ENCODE results near the gene MTCL1. TPM values are rescaled to one million over a fixed set of nuclear protein-coding genes. Genes with fewer than 3 reads are reported as not detected.

MTCL1 gene
- total and polyA plus RNA-seq, 9 of the 15 experiments (the other 6 are each of a cell fraction or from before 2014, with no cell fraction given): 0.21 to 7.4 (median 3.7) TPM

DNA sequence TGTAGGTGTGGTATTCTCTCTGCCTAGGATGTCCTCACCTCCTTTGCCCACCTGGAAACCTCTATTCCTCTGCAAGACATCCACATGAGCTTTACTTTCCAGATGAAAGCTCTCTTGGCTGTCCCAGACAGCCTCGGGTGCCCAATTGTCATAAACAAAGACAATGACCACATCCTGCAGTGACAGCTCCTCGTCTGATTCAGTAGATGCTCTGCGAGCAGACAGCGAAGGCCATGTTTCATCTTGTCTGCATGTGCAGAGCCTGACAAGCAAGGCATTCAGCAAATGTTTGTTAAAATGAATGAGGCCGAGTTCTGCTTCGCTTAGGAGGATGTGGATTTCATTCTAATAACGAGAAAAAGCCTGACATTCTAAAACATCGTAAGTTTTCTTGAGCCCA, 150.9 kb downstream of the MTCL1 start:
- H3K79me2 ChIP-seq (ENCODE audit: control insufficient read depth, insufficient read depth, low read length): no peaks in the 10 kb centered on the region
- no TSS peak for BruUV-seq (replicated peaks)
- H3K4me2 ChIP-seq (ENCODE audit: insufficient read depth, low read length): no peak overlapping the region
- ChIA-PET CTCF (ENCODE audit: low intra/inter-chr PET ratio) (no interaction called here), POLR2A (interaction anchor here (0.7 kb wide), 1 partner anchor 10 kb away, joined by 4 read pairs; no protein-coding TSS in a partner anchor)
- TF ChIP-seq TAL1 (IDR thresholded peaks at IDR 0.05) (no peak), ZNF274 (IDR thresholded peaks at IDR 0.05; ENCODE audit: borderline replicate concordance, low read depth, low read length) (no peak), RBM34 (IDR thresholded peaks at IDR 0.05; ENCODE audit: borderline replicate concordance, insufficient read depth, low read length) (no peak), ZNF445 (CRISPR knock-in tag; IDR thresholded peaks at IDR 0.05; ENCODE audit: low read depth) (no peak), KDM2B (CRISPR knock-in tag; IDR thresholded peaks at IDR 0.05) (no peak), SUPT5H (IDR thresholded peaks at IDR 0.05) (no peak), NONO (IDR thresholded peaks at IDR 0.05; ENCODE audit: low read depth in 2 of 2, low read length in 1 of 2) (no peak), PHF21A (IDR thresholded peaks at IDR 0.05; ENCODE audit: borderline replicate concordance, low read depth) (no peak), ILF3 (IDR thresholded peaks at IDR 0.05; ENCODE audit: borderline replicate concordance) (no peak), SIN3B (IDR thresholded peaks at IDR 0.05; ENCODE audit: low read depth) (no peak)
- TF ChIP-seq, protein P1, sequence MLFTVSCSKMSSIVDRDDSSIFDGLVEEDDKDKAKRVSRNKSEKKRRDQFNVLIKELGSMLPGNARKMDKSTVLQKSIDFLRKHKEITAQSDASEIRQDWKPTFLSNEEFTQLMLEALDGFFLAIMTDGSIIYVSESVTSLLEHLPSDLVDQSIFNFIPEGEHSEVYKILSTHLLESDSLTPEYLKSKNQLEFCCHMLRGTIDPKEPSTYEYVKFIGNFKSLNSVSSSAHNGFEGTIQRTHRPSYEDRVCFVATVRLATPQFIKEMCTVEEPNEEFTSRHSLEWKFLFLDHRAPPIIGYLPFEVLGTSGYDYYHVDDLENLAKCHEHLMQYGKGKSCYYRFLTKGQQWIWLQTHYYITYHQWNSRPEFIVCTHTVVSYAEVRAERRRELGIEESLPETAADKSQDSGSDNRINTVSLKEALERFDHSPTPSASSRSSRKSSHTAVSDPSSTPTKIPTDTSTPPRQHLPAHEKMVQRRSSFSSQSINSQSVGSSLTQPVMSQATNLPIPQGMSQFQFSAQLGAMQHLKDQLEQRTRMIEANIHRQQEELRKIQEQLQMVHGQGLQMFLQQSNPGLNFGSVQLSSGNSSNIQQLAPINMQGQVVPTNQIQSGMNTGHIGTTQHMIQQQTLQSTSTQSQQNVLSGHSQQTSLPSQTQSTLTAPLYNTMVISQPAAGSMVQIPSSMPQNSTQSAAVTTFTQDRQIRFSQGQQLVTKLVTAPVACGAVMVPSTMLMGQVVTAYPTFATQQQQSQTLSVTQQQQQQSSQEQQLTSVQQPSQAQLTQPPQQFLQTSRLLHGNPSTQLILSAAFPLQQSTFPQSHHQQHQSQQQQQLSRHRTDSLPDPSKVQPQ (CRISPR knock-in tag; IDR thresholded peaks at IDR 0.05; ENCODE audit: borderline replicate concordance): no peak
- TF ChIP-seq, protein P2, sequence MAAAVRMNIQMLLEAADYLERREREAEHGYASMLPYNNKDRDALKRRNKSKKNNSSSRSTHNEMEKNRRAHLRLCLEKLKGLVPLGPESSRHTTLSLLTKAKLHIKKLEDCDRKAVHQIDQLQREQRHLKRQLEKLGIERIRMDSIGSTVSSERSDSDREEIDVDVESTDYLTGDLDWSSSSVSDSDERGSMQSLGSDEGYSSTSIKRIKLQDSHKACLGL (CRISPR knock-in tag; IDR thresholded peaks at IDR 0.05; ENCODE audit: borderline replicate concordance, poor library complexity, severe bottlenecking): no peak
- TF ChIP-seq, protein P3, sequence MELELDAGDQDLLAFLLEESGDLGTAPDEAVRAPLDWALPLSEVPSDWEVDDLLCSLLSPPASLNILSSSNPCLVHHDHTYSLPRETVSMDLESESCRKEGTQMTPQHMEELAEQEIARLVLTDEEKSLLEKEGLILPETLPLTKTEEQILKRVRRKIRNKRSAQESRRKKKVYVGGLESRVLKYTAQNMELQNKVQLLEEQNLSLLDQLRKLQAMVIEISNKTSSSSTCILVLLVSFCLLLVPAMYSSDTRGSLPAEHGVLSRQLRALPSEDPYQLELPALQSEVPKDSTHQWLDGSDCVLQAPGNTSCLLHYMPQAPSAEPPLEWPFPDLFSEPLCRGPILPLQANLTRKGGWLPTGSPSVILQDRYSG (tag; conservative IDR thresholded peaks at IDR 0.05; ENCODE audit: low read depth): no peak
- ATAC-seq (no peak), DNase-seq (ENCODE audit: extremely low read depth in 1 of 4, low spot score in 3 of 4) (no peak), FAIRE-seq (no peak)
- no peak overlapping the region for H3K4me3 ChIP-seq
- H3K9me3 ChIP-seq (replicated peaks; ENCODE audit: control insufficient read depth, insufficient read depth, low read depth, low read length): no peaks in the 10 kb centered on the region
- H3K27ac ChIP-seq (ENCODE audit: extremely low read depth, low read depth, low read length): no peak overlapping the region
- in situ Hi-C loops (cut with MboI) (no loop called here), intact Hi-C loops (cut with micrococcal nuclease) (no loop called here)
- H3K9me1 ChIP-seq (ENCODE audit: control insufficient read depth, insufficient read depth, low read length): no peaks in the 10 kb centered on the region
- WGBS (ENCODE audit: insufficient coverage, low coverage, missing lambda C conversion rate): 53% methylated on average over 8 of the region's 8 CpGs
- no peak overlapping the region for H3K9ac ChIP-seq (ENCODE audit: insufficient read depth in 1 of 2, low read depth in 2 of 2, low read length in 2 of 2)
- H3K36me3 ChIP-seq (ENCODE audit: control insufficient read depth, insufficient read depth, low read length): no peaks in the 10 kb centered on the region
- peaks cover 0 to 6% of the 10 kb centered on the region in 2 experiments; a peak in 3 of 5 replicates for H3K4me1 ChIP-seq (replicated peaks in 1 of 2; ENCODE audit: control insufficient read depth in 2 of 2, insufficient read depth in 2 of 2, low read length in 2 of 2)
- H4K20me1 ChIP-seq (replicated peaks; ENCODE audit: control insufficient read depth, insufficient read depth, low read length): no peaks in the 10 kb centered on the region
- peaks cover 0 to 6% of the 10 kb centered on the region in 2 experiments; a peak in 2 of 5 replicates for H3K27me3 ChIP-seq (ENCODE audit: control insufficient read depth in 2 of 2, insufficient read depth in 2 of 2, low read length in 2 of 2)
- peak overlapping the region; percentile 75 for H2AFZ ChIP-seq (ENCODE audit: low read depth, low read length)

All from K562 (cell line).